GM19238 (cell line): Measurements from ENCODE around the gene ING5.
"Not testable (repeated sequence)": the region's sequence is repeated elsewhere in the genome, so short reads cannot be mapped to it uniquely, and the experiment has no call there.

Source experiments
- DNase-seq: peaks from one replicate; pipeline ENCODE4 v3.0.0; 2011; ENCODE audit warnings: low spot score; ENCODE audit not compliant: insufficient read length

ING5 gene

DNA sequence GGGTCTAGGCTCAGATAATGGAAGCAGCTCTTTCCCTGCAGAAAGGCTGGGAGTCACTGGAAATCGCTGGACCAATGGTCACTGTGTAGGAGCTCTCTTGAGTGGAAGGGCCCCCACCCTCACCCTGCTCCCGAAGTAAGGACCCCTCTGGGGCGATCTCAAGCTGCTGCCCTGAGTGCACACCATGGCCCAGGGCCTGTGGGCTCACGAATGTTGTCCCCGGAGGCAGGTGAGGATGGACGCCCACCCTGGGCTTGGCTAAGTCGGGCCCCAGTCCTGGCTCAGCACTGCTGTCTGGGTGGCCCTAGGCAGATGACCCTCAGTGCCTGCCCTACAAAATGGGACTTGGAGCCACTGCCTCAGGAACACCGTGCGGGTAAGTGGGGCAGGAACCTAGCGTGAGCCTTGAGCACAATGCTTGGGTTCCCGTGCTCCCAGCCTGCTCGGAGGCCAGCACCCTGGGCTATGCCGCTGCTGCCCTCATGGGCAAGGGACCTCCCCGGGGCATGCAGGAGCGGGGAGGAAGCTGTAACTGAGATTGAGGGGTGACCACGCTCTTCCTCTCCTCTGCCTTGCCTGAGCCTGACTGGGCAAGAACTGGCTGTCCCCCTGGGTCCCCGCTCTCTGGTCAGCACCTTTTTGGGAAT, 36.3 kb downstream of the ING5 start:
- DNase-seq, result no peak

GRCh38 chr2:241739177-241739576, 37.3 kb downstream of the ING5 start:
- DNase-seq, result no peak

DNA sequence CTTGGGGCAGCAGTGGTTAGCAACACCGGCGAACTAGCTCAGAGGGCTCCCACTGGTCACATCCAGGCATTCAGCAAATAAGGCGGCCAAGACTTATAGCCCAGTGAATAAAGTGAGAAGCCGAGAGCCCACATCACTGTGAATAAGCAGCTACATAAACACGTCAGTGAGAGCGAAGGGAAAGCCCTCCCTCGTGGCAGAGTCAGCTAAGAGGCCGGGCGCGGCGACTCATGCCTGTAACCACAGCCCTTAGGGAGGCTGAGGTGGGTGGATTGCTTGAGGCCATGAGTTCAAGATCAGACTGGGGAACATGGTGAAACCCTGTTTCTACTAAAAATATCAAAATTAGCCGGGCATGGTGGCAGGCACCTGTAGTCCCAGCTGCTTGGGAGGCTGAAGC, 37.8 kb downstream of the ING5 start:
- DNase-seq, result no peak

DNA sequence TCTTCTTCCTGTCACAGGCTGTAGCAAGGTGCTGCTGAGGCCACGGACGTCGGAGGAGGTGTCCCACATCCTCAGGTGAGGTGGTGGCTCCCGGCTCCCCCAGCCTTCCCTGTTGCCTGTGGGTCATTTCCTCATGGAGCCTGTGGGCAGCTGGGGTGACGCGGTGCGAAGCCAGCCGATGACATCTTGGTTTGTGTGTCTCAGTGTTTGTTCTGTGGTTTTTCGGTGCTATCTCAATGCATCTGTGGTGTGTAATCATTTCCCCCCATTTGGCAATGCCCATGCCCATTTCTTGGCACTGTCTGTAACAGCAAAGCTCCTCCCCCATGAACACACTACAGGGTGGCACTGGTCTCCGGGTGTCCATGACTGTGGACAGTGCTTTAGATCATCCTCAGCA, 39.2 kb downstream of the ING5 start:
- DNase-seq, result no peak

GRCh38 chr2:241742320-241742939, 40.6 kb downstream of the ING5 start:
- no peak for DNase-seq

DNA sequence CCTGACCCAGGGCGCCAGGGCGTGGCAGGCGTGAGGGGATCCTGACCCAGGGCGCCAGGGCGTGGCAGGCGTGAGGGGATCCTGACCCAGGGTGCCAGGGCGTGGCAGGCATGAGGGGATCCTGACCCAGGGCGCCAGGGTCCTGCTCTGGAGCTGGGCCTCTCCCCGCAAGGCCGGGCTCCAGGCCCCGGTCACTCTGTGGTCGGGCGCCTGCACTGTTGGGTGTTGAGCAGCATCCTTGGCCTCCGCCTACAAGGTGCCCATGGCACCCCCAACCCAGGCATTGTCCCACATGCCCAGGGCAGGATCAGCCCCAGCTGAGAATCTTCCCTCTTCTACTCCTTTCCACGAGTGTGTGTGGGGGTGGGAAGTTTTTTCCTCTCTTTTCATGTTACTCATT, 41.2 kb downstream of the ING5 start:
- DNase-seq, result not testable (repeated sequence)

DNA sequence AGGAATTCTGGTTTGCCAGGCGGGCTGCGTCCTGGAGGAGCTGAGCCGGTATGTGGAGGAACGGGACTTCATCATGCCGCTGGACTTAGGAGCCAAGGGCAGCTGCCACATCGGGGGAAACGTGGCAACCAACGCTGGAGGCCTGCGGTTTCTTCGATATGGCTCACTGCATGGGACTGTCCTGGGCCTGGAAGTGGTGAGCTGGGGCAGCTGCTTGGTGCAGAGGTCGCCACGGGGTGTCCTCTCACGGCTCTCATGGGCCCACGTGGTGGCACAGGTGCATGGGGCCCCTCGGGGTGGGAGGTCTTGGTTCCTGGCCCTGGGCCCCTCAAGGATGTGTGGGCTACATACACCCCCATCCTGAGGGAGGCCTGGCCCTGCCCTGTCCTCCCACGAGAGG, 41.8 kb downstream of the ING5 start:
- no peak for DNase-seq

DNA sequence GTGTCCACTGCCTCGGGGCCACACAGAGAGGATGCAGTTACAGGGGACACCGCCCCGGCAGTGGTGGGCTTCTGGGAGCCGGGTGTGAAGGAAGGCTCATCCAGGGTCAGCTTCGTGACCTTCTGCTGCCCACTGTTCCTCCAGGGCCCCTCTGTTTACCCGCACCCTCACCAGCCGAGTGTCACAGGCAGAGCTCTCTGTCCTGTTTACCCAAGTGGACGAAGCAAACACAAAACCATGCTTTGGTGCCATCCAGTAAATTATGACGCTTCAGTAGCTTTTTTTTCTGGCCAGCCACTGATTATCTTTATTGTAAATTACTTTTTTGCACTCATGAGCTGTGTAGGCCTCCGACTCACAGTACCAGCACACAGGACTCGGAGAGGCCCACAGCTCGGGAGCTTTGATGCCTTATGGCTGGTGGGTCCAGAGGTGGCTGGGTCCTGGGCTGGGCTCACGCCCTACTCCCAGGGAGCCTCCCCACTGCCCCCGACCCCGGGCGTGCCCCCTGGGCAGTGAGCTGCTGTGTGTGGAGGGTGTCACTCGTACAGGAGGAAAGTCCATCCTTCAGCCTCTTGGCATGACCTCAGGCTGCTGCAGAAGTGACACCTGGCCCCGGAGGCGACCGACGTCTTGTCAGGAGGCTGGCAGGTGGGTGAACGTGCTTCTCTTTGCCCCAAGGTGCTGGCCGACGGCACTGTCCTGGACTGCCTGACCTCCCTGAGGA, 42.4 kb downstream of the ING5 start:
- no peak for DNase-seq

DNA sequence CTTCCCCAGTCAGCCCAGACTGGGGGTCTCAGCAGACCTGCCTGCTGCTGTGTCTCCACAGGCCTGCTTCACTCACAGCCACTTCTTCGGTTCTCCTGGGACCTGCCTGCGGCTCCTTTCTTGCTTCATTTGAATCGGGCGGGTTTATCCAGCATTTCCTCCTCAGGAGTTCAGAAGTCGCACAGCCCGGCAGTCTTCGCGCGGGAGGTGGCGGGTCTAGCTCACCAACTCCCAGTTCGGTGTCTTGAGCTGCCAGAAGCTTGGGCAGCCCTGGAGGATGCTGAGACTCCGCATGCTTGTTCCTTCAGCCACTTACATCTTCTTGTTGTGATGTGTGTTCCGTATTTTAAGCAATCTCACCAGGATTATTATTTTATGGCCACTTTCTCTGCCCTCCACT, 43.4 kb downstream of the ING5 start:
- DNase-seq, result no peak

DNA sequence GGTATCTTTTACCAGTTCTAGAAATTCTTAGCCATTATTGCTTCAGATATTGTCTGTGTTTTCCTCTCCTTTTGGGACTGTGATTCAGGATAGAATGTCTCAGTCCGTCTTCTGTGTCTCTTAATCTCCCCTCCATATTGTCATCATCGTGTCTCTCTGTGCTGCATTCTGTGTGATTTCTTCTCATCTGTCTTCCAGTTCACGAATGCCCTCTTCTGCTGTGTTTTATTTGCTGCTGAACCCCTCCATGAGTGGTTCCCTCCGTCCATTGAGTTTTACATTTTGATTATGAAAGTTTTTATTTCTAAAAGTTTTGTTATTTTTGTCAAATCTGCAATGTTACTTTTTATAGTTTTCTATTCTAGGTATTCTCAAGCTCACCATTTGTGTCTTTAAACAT, 44.2 kb downstream of the ING5 start:
- no peak for DNase-seq

DNA sequence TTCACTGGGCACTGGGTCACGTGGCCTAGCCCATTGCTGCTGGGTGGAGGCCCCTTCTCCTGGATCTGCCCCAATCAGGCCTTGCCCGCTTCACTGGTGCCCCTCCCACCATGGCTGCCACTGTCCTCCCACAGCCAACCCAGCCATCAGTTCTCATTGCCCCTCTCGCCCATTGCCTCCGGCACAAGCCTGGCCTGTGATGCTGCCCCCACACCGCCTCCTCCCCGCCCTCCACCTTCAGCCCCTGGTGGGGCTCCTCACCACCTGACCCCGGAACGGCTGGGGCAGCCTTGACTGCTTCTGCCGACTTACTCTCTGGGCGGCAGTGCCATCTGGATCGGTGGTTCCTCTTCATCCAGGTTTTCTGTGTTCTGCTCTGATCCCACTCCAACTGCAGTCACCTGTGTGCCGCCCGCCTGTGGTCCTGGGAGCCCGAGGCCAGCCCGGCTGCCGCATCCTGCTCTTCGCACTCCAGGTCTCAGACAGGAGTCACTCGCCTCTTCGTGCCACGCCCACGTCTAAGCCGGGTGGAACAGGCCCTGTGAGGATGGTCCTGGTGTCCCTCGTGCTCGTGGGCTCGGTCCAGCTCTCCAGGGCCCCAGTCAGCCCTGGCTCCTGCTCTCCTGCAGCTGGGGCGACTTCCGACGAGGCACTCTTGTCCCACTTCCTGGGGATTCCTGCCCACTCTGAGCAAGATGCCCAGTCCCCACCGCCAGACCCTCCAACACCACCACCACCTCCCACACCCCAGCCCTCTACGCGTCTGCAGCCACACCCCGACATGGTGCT, 46.8 kb downstream of the ING5 start:
- DNase-seq, result no peak

DNA sequence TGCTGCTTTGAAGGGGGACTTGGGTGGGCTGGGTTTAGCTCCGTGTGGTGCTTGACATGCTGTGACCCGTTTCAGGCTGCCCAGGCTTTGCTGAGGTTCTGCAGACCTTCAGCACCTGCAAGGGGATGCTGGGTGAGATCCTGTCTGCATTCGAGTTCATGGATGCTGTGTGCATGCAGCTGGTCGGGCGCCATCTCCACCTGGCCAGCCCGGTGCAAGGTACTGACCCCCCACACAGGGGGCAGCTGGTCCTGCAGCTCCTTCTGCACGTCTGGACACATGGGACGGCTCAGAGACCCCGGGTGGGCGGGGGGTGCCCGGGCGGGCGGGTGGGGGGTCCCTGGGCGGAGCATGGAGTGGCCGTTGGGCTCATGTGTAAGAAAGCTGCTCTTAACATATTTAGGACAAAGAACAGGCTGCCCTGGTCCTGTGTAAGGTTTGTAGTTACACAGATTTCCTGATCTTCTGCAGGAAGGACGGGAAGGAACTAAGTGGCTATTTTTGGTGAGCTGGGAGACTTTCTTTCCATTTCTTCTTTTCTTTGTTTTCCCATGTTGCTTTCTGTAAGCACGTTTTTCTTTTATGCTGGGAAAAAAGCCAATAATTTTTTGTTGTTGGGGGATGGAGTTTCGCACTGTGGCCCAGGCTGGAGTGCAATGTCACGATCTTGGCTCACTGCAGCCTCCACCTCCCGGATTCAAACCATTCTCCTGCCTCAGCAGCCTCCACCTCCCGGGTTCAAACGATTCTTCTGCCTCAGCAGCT, 48.4 kb downstream of the ING5 start:
- DNase-seq, result no peak

DNA sequence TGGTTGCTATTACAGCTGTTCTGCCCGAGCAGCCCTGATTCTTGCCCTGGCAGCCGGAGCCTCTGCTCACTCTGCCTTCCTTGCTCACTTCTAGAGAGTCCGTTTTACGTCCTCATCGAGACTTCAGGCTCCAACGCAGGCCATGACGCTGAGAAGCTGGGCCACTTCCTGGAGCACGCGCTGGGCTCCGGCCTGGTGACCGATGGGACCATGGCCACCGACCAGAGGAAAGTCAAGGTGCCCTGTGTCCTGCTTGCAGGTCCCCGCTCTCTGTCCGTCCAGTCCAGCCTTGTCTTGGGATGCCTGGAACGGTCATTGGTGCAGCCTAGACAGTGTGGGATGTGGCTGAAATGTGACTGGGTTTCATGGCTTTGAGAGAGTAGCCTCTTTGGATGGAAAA, 49.3 kb downstream of the ING5 start:
- DNase-seq, result no peak

GRCh38 chr2:241751776-241752175, 49.9 kb downstream of the ING5 start:
- DNase-seq, result no peak

GRCh38 chr2:241752253-241752652, 50.4 kb downstream of the ING5 start:
- DNase-seq, result no peak

GRCh38 chr2:241752689-241753276, 50.9 kb downstream of the ING5 start:
- no peak for DNase-seq

DNA sequence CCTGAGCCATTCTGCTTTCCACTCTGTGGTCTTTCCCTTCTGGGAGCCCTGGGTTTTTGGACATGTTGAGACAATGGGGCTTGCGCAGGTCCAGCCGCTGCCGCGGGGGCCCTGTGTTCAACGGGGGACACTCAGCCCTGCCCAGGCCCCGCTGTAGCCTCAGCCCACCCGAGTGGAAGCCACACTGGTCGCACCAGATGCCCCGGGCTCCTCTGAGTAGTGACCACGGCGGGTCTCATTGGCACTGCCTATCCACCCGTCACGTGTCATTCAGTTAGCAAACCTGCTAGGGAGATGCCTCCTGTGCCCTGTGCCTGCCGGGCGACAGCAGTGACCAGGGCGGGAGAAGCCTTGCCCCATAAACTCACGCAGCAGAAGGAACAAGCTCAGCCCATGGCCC, 51.7 kb downstream of the ING5 start:
- no peak for DNase-seq

DNA sequence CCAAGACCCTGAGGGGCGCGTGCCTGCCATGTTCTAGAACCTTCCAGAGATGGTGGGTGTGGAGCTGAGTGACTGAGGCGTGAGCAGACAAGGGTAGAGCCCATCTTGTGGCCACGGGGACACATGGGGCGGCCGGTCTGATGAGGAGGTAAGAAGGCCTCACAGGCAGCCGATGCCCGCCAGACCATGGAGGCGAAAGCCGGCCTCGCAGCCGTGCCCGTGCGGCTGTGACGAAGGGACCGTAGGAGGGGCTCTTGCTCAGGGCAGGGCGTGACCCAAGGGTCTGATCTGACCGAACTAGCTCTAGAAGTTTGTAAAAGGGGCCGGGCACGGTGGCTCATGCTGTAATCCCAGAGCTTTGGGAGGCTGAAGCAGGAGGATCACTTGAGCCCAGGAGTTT, 52.2 kb downstream of the ING5 start:
- no peak for DNase-seq

DNA sequence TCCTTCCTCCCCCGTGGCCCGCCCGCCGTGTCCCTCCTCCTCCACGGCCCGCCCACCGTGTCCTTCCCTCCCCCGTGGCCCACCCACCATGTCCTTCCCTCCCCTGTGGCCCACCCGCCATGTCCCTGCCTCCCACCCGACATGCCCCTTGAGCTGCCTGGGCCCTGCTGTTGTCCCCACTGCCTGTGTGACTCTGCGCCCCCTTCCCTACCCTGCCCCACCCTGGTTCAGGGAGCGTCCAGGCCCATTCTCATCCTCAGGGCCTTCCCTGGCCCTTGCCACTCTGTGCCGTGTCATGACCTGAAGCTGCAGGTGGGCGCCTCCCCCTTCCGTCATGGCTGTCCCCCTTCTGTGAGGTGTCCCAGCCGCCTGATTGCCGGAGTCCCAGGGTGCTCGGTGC, 53.3 kb downstream of the ING5 start:
- no peak for DNase-seq

DNA sequence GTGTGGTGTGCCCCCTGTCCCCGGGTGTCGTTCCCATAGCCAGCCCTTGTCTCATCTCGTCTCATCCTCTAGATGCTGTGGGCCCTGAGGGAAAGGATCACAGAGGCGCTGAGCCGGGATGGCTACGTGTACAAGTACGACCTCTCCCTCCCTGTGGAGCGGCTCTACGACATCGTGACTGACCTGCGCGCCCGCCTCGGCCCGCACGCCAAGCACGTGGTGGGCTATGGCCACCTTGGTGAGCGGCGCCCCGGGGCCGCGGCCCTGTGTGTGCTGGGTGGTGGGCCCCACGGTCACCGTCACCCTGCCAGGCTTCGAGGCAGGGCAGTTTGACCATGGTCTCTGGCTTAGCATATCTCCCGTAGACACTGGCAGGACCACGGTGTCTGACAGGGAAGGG, 53.9 kb downstream of the ING5 start:
- DNase-seq, result no peak
